DND-41 (cell line): Measurements from ENCODE around the gene ASB8.

Experiments used
- CTCF ChIP-seq: IDR thresholded peaks from 2 replicates; pipeline ENCODE4 v1.5.1; 2012; ENCODE audit warnings: borderline replicate concordance, low read length, moderate library complexity, mild to moderate bottlenecking; ENCODE audit not compliant: poor library complexity, severe bottlenecking; ENCODE audit errors: extremely low read depth
- EZH2 ChIP-seq: IDR thresholded peaks from 3 replicates; pipeline ENCODE4 v1.6.1; 2012; ENCODE audit warnings: borderline replicate concordance, low read depth, mild to moderate bottlenecking, moderate library complexity, low read length, inconsistent platforms; ENCODE audit not compliant: severe bottlenecking

GRCh38 chr12:48202766-48203165 lies 45.5 kb upstream of the ASB8 start:
- TF ChIP-seq CTCF (no peak), EZH2 (no peak)
